Karpas-422 (cell line): ENCODE results near the gene KIAA0319L. TPM values are rescaled to one million over a fixed set of nuclear protein-coding genes. Genes with fewer than 3 reads are reported as not detected.
A peak's percentile ranks its signal among the peaks of the same experiment; 100 is the strongest.

Experiments used
- DNase-seq: peaks from one replicate; pipeline ENCODE4 v3.0.0-alpha.2; 2015
- H2AFZ ChIP-seq: fragments of 200-600 bp; sonication (generic); 2 replicates; pipeline ENCODE4 v1.6.1; 2014; ENCODE audit warnings: antibody characterized with exemption, low read length, mixed read lengths
- H3K27ac ChIP-seq: fragments of 200-600 bp; sonication (generic); 2 replicates; pipeline ENCODE4 v1.5.1; 2014; ENCODE audit warnings: mild to moderate bottlenecking, low read length, moderate library complexity
- H3K27me3 ChIP-seq: fragments of 200-600 bp; sonication (generic); 2 replicates; pipeline ENCODE4 v1.6.1; 2014; ENCODE audit warnings: low read length, mixed read lengths
- H3K36me3 ChIP-seq: fragments of 200-600 bp; sonication (generic); 2 replicates; pipeline ENCODE4 v1.6.1; 2014; ENCODE audit warnings: low read length, mixed read lengths; ENCODE audit not compliant: insufficient read depth
- H3K4me1 ChIP-seq: fragments of 200-600 bp; sonication (generic); 2 replicates; pipeline ENCODE4 v1.6.1; 2014; ENCODE audit warnings: mild to moderate bottlenecking, low read length, mixed read lengths
- H3K4me2 ChIP-seq: fragments of 200-600 bp; sonication (generic); 2 replicates; pipeline ENCODE4 v1.6.1; 2014; ENCODE audit warnings: low read length, low read depth, mild to moderate bottlenecking; ENCODE audit not compliant: poor library complexity, severe bottlenecking
- H3K4me3 ChIP-seq: fragments of 200-600 bp; sonication (generic); 2 replicates; pipeline ENCODE4 v1.5.1; 2014; ENCODE audit warnings: mild to moderate bottlenecking, antibody characterized with exemption, low read length, mixed read lengths
- H3K79me2 ChIP-seq: fragments of 200-600 bp; sonication (generic); 2 replicates; pipeline ENCODE4 v1.6.1; 2014; ENCODE audit warnings: mild to moderate bottlenecking, low read length, mixed read lengths
- H3K9ac ChIP-seq: fragments of 200-600 bp; sonication (generic); 2 replicates; pipeline ENCODE4 v1.6.0; 2014; ENCODE audit warnings: low read length
- H3K9me2 ChIP-seq: fragments of 200-600 bp; sonication (generic), shearing (Covaris generic); replicated peaks from 2 replicates; pipeline ENCODE4 v1.6.0; 2014; ENCODE audit warnings: mild to moderate bottlenecking, low read length, moderate library complexity; ENCODE audit not compliant: insufficient read depth
- H3K9me3 ChIP-seq: fragments of 300-700, 200-600 bp; sonication (generic); 2 replicates; pipeline ENCODE4 v1.6.1; 2014; ENCODE audit warnings: low read length, mixed read lengths
- H4K20me1 ChIP-seq: fragments of 200-600 bp; sonication (generic); 2 replicates; pipeline ENCODE4 v1.6.1; 2014; ENCODE audit warnings: mild to moderate bottlenecking, antibody characterized with exemption, low read length, low read depth; ENCODE audit not compliant: insufficient read depth
- total RNA-seq: library from RNA; depleted of rRNA; stranded (reverse); fragments of >200 nt; shearing (Covaris generic); gene quantifications from 2 replicates; pipeline ENCODE4 v1.2.3, GENCODE V29; 2014; ENCODE audit warnings: low replicate concordance

KIAA0319L gene
- total RNA-seq, 1 experiment from 2014 or later: 34.0 TPM

DNA sequence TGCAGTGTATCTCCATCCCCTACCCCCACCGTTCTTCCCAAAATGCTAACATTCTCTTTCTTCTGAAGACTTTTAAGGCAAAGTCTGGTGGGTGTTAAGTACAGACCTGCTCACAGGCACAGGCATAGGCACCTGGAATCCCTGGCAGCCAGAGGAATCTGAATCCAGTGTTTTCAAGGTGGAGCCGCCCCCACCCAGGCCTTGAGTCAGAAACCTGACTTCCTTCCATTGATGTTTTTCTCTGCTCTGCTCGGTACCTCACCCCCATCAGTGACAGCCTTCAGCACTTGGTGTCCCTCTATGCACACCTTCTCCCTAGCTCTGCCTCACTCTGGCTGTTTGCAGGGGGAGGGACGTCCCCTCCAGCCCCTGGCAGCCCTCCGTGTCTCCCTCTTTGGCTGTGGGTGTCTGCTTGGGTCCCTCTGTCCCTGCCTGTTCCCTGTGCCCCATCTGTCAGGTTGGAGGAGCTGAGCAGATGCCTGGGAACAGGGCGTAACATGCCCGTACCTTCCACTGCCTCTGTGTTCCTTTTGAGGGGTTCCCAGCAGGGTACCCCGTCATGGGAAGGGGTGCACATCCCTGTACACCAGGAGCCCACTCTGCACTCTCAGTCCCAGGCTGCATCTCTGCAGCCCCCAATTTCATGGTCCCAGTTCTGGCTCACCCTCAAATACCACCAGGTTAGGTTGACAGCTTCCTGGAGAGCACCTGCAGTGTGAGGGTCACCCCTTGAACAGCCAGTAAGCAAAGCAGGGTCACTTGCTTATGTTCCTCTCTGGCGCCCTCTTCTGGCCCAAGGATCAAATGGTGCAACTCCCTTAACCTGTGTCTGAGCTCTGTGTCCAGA, 7.1 kb upstream of the KIAA0319L start:
- DNase-seq: peak; percentile 91
- Histone ChIP-seq H3K4me2 (no peak overlapping the region), H3K4me3 (no peak overlapping the region), H3K36me3 (no peaks in the 10 kb centered on the region), H3K9ac (no peak overlapping the region), H3K9me3 (no peaks in the 10 kb centered on the region), H3K27ac (no peak overlapping the region), H4K20me1 (no peaks in the 10 kb centered on the region; the same call in 1 of the 2 replicates), H3K27me3 (no peaks in the 10 kb centered on the region), H3K9me2 (no peaks in the 10 kb centered on the region), H2AFZ (no peak overlapping the region), H3K79me2 (no peaks in the 10 kb centered on the region; the same call in 1 of the 2 replicates), H3K4me1 (peaks cover 2% of the 10 kb centered on the region)

DNA sequence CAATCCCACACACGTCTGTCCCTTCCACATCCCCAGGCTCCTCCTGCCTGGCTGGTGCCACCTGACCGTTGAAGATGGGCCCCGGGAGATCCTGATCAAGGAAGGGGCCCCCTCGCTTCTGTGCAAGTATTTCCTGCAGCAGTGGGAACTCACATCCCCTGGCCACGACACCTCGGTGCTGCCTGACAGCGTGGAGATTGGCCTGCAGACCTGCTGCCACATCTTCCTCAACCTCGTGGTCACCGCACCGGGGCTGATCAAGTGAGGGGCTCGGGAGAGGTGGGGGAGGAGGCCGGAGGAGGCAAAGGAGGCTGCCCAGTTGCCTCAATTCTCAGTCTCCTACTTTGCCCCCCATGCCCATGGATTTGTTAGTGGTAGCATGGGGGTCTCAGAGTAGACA, 6.0 kb upstream of the KIAA0319L start:
- no peak for DNase-seq
- peaks cover 10% of the 10 kb centered on the region for H3K79me2 ChIP-seq
- no peaks in the 10 kb centered on the region for H3K9me3 ChIP-seq
- H3K27ac ChIP-seq: no peak overlapping the region
- H3K9me2 ChIP-seq: no peaks in the 10 kb centered on the region
- H3K27me3 ChIP-seq: no peaks in the 10 kb centered on the region
- H3K4me3 ChIP-seq: no peak overlapping the region
- no peak overlapping the region for H3K9ac ChIP-seq
- H3K4me2 ChIP-seq: no peak overlapping the region
- H3K36me3 ChIP-seq: no peaks in the 10 kb centered on the region
- no peak overlapping the region for H2AFZ ChIP-seq
- H3K4me1 ChIP-seq: peaks cover 13% of the 10 kb centered on the region
- H4K20me1 ChIP-seq: no peaks in the 10 kb centered on the region; the same call in 1 of the 2 replicates

DNA sequence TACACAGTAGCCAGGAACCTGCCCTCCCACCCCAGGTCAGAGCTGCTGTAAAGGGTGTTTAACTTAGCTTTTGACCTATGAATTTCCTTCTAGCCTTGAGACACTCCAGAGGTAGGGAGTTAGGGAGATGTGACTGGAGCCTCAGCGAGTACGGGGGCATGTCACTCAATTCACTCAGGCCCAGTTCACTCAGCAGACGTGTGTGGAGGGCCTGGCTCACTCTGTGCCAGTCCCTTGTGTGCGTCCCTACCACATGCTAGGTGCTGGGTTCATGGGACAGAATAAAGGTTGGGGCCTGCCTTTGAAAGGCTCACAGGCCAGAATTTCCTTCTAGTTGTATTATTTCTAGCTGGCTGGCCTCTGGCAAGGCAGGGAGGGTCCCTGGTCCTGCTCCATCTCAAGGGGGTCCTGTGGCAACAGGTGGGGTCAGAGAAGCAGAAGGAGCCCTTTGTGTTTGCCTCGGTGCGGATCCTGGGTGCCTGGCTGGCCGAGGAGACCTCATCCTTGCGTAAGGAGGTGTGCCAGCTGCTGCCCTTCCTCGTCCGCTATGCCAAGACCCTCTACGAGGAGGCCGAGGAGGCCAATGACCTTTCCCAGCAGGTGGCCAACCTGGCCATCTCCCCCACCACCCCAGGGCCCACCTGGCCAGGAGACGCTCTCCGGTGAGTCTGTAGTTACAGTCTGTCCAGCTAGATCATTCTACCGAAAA, 4.9 kb upstream of the KIAA0319L start:
- H3K36me3 ChIP-seq: no peaks in the 10 kb centered on the region
- H2AFZ ChIP-seq: no peak overlapping the region
- no peak overlapping the region for H3K27ac ChIP-seq
- H3K27me3 ChIP-seq: no peaks in the 10 kb centered on the region
- no peak overlapping the region for H3K4me2 ChIP-seq
- H3K4me3 ChIP-seq: no peak overlapping the region
- no peak for DNase-seq
- H3K9me2 ChIP-seq: no peaks in the 10 kb centered on the region
- no peak overlapping the region for H3K9ac ChIP-seq
- peaks cover 16% of the 10 kb centered on the region for H3K79me2 ChIP-seq
- H4K20me1 ChIP-seq: no peaks in the 10 kb centered on the region; the same call in 1 of the 2 replicates
- peaks cover 14% of the 10 kb centered on the region for H3K4me1 ChIP-seq
- H3K9me3 ChIP-seq: no peaks in the 10 kb centered on the region

DNA sequence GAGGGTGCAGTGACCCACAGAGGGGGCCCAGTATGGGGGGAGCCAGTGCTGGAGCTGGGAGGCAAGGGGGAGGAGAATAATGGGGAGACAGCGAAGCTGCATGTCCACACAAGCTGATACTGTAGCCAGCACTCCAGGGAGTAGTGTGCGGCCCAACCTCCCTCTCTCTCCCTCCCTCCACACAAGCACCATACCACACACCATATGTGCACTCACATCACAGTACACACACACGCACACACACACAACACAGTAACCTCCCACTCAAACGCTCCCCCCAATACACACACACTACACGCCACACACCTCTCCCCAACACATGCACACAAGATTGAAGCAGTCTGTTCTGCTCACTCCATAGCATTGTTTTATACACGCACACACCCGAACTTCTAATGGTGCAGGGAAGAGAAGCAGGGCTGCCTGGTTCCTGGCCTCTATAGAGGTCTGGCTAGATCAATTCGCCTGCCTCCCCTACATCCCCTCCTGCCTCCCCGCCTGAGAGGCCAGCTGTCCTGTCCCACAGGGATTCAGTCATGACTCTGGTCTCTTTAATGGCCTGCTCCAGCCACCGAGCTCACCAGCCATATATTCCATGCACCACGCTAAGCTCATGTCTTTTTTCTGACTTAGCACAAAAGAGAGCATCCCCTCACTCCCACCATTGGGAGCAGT, 4.2 kb upstream of the KIAA0319L start:
- H3K4me2 ChIP-seq: no peak overlapping the region
- H3K79me2 ChIP-seq: peaks cover 23% of the 10 kb centered on the region
- H2AFZ ChIP-seq: no peak overlapping the region
- H3K27ac ChIP-seq: no peak overlapping the region
- no peaks in the 10 kb centered on the region for H3K27me3 ChIP-seq
- no peak overlapping the region for H3K9ac ChIP-seq
- no peak overlapping the region for H3K4me3 ChIP-seq
- peaks cover 16% of the 10 kb centered on the region for H3K4me1 ChIP-seq
- no peaks in the 10 kb centered on the region for H3K36me3 ChIP-seq
- H4K20me1 ChIP-seq: peaks cover 3% of the 10 kb centered on the region; the same call in 1 of the 2 replicates
- no peak for DNase-seq
- no peaks in the 10 kb centered on the region for H3K9me2 ChIP-seq
- H3K9me3 ChIP-seq: no peaks in the 10 kb centered on the region

DNA sequence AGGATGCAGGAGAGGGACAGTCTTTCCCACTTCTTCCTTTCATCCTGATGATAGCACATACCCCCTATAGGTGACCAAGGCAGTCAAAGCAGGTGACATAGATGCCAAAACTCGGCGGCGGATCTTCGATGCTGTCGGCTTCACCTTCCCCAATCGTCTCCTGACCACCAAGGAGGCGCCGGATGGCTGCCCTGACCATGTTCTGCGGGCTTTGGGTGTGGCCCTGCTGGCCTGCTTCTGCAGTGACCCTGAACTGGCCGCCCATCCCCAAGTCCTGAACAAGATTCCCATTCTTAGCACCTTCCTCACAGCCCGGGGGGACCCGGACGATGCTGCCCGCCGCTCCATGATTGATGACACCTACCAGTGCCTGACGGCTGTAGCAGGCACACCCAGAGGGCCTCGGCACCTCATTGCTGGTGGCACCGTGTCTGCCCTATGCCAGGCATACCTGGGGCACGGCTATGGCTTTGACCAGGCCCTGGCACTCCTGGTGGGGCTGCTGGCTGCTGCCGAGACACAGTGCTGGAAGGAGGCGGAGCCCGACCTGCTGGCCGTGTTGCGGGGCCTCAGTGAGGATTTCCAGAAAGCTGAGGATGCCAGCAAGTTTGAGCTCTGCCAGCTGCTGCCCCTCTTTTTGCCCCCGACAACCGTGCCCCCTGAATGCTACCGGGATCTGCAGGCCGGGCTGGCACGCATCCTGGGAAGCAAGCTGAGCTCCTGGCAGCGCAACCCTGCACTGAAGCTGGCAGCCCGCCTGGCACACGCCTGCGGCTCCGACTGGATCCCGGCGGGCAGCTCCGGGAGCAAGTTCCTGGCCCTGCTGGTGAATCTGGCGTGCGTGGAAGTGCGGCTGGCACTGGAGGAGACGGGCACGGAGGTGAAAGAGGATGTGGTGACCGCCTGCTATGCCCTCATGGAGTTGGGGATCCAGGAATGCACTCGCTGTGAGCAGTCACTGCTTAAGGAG, 3.3 kb upstream of the KIAA0319L start:
- no peak overlapping the region for H3K4me2 ChIP-seq
- H4K20me1 ChIP-seq: peaks cover 4% of the 10 kb centered on the region; the same call in 1 of the 2 replicates
- H3K4me3 ChIP-seq: no peak overlapping the region
- no peak overlapping the region for H3K9ac ChIP-seq
- no peaks in the 10 kb centered on the region for H3K9me2 ChIP-seq
- no peaks in the 10 kb centered on the region for H3K27me3 ChIP-seq
- no peaks in the 10 kb centered on the region for H3K9me3 ChIP-seq
- peaks cover 32% of the 10 kb centered on the region for H3K79me2 ChIP-seq
- H3K27ac ChIP-seq: no peak overlapping the region
- H3K4me1 ChIP-seq: peaks cover 25% of the 10 kb centered on the region
- H2AFZ ChIP-seq: no peak overlapping the region
- DNase-seq: no peak
- no peaks in the 10 kb centered on the region for H3K36me3 ChIP-seq

DNA sequence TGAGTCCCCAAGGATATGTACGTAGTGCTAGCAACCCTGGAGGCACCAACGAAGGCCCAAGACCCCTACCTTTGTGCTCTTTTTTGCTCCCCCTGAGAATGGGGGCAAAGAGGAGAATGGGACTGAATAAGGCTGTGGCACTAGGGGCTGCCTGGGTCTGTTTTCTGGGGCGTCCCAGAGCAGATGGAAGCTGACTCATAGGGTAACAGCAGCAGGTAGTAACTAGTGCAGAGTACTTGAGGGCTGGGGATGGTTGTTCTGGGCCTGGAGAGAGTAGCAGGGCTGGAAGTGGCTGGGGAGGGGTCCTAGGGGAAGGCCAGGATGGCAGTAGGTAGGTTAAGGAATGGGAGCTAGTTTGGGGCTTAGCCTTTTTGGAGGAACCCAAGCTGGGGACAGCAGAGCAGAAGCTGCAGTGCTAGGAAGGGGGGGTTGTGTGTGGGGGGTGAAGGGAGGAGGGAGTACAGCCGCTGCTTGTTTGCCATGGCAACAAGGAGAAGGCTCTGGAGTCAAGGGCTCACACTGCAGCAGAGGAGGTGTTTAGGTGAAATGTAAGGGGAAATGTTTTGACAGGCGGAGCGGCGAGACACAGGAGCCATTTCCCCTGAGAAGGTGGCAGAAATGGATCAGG, 2.2 kb upstream of the KIAA0319L start:
- peak overlapping the region; percentile 98 for H3K4me2 ChIP-seq
- no peak for DNase-seq

More for the DNA sequence above, 2.2 kb upstream of the KIAA0319L start:
- no peaks in the 10 kb centered on the region for H3K9me3 ChIP-seq
- peaks cover 43% of the 10 kb centered on the region for H3K79me2 ChIP-seq
- H3K4me3 ChIP-seq: peak overlapping the region; percentile 96; the same call in 1 of the 2 replicates
- peaks cover under 1% of the 10 kb centered on the region; the same call in 1 of the 2 replicates for H3K36me3 ChIP-seq
- peaks cover 4% of the 10 kb centered on the region; the same call in 1 of the 2 replicates for H4K20me1 ChIP-seq
- no peaks in the 10 kb centered on the region for H3K27me3 ChIP-seq
- no peaks in the 10 kb centered on the region for H3K9me2 ChIP-seq
- no peak overlapping the region for H3K27ac ChIP-seq
- H3K9ac ChIP-seq: peak overlapping the region; percentile 94; the same call in 1 of the 2 replicates
- H2AFZ ChIP-seq: no peak overlapping the region
- H3K4me1 ChIP-seq: peaks cover 36% of the 10 kb centered on the region
